ENCODE measurements around the gene GRIN1.

The GRIN1 gene

DNA sequence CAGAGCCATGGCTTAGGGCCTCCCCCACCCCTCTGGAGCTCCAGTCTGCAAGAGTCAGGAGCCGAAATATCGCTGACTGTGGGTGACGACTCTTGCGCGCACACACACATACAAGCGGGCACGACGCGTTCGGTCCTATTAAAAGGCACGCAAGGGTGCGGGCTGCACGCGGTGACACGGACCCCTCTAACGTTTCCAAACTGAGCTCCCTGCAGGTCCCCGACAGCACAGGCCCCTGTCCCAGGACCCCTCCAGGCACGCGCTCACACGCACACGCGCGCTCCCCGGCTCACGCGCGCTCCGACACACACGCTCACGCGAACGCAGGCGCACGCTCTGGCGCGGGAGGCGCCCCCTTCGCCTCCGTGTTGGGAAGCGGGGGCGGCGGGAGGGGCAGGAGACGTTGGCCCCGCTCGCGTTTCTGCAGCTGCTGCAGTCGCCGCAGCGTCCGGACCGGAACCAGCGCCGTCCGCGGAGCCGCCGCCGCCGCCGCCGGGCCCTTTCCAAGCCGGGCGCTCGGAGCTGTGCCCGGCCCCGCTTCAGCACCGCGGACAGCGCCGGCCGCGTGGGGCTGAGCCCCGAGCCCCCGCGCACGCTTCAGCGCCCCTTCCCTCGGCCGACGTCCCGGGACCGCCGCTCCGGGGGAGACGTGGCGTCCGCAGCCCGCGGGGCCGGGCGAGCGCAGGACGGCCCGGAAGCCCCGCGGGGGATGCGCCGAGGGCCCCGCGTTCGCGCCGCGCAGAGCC is at the start of gene GRIN1:
Gene GRIN1 (plus strand): TSS at position 433 of the 746 bp plus-strand sequence. CDS start 333 bp downstream, outside the sequence.
- DNase-seq (ENCODE audit: insufficient read length, low spot score) (no peak), FAIRE-seq (no peak)

DNA sequence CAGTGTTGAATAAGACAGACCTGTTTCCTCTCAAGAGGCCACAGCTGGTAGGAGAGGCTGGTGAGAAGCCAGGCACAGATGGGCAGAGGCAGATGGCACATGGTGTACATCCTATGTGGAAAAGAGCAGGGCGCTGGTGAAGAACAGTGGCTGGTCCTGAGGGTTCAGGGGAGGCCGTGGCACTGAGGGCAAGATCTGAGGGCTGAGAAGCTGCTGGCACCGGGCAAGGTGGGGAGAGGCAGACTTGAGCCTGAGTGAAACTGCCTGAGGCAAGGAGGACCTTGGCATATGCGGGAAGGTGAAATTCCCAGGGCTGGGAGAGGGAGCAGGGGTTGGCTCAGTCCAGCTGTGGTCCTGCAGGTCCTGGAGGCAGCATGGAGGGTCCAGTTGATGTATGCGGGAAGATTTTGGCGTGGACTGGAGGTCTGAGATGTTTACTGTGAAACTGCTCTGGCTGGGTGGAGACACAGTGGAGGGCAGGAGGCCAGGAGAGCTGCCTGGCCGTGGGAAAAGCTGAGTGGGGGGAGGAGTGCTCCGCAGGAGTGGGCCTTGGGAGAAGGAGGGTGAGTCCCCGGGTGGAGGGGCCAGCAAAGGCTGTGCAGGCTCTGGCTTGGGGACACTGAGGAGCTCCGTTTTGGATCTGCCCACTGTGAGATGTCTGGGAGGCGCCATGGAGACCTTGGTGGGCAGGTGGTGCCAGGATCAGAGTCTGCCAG is 49.6 kb upstream of the GRIN1 start:
- TF ChIP-seq, protein P1, sequence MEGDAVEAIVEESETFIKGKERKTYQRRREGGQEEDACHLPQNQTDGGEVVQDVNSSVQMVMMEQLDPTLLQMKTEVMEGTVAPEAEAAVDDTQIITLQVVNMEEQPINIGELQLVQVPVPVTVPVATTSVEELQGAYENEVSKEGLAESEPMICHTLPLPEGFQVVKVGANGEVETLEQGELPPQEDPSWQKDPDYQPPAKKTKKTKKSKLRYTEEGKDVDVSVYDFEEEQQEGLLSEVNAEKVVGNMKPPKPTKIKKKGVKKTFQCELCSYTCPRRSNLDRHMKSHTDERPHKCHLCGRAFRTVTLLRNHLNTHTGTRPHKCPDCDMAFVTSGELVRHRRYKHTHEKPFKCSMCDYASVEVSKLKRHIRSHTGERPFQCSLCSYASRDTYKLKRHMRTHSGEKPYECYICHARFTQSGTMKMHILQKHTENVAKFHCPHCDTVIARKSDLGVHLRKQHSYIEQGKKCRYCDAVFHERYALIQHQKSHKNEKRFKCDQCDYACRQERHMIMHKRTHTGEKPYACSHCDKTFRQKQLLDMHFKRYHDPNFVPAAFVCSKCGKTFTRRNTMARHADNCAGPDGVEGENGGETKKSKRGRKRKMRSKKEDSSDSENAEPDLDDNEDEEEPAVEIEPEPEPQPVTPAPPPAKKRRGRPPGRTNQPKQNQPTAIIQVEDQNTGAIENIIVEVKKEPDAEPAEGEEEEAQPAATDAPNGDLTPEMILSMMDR (IDR thresholded peaks at IDR 0.05; ENCODE audit: insufficient read depth, missing control alignments): no peak
- DNase-seq (ENCODE audit: insufficient read length, low spot score) (no peak), FAIRE-seq (no peak)

More for the DNA sequence above, at the start of gene GRIN1:
- TF ChIP-seq, protein P1 (IDR thresholded peaks at IDR 0.05; ENCODE audit: insufficient read depth, missing control alignments): no peak

DNA sequence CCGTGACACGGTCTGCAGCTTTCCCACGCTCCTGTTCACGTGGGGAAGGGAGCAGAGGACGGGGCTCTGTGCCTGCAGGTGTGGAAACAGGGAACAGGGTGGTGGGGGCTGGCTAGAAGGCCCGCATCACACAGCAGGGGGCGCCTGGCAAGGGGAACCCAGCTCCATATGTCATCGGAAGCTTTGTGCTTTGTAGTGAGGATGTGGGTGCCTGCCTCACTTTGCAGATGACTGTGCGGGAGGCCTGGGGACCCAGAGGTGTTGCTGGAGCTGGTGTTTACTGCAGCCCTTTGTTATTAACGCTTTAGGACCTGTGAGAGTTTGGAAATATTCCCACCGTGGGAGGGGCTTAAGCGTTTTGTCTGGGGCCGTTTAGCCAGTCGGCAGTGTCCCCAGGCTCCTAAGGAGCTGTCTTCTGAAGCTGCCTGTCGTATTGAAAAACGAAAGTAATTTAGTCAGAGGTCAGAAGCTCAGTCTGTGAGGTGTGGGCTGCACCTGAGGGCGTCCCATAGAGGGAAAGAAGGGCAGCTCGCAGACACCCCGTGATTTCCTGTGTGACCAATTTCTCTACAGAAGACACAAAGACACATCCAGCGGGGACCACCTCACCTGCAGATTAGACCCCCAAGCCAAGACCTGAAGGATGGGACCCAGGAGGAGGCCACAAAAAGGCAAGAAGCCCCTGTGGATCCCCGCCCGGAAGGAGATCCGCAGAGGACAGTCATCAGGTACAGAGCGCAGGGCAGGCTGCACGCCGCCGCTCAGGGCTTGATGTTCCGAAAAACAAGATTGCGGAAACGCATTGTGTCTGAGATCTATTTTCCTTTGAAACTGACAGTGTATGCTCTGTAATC is 43.1 kb upstream of the GRIN1 start:
- no peak for FAIRE-seq
- no peak for DNase-seq (ENCODE audit: insufficient read length, low spot score)
- TF ChIP-seq, protein P1 (IDR thresholded peaks at IDR 0.05; ENCODE audit: insufficient read depth, missing control alignments): peak; percentile 21

DNA sequence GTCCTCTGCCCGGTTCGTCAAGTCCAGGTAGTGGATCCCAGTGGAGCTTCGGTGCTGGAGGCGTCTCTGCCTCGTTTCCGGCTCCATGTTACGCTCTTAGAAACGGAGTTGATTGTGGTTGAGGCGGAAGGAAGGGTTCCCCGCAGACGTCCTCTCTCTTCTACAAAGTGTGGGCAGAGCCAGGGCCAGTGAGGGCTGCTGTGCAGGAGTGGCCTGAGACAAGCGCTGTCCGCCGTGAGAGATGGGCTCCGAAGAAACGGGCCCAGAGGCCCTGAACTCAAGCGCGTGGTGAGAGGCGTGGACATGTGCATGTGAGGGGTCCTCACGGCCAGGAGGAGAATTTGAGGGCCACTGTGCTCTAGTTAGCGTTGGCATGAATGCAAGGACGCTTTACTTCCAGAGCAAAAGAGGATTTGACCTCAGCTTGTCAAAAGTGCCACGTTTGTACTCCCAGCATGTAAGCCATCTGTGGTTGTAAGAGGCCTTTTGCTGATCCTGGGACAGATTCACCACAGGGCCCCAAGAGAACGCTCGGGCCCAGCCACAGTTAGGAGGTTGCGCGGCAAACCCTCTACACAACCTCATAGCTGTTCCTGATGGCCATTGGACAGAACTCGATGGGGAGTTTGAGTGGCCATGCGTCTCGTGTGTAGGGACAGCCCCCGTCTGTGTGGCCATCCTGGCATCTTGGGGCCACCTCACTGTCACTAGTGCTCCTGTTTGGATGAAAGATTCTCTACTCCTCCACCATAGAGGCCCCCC is 42.0 kb upstream of the GRIN1 start:
- TF ChIP-seq, protein P1 (IDR thresholded peaks at IDR 0.05; ENCODE audit: insufficient read depth, missing control alignments): no peak
- FAIRE-seq (no peak), DNase-seq (ENCODE audit: insufficient read length, low spot score) (no peak)

DNA sequence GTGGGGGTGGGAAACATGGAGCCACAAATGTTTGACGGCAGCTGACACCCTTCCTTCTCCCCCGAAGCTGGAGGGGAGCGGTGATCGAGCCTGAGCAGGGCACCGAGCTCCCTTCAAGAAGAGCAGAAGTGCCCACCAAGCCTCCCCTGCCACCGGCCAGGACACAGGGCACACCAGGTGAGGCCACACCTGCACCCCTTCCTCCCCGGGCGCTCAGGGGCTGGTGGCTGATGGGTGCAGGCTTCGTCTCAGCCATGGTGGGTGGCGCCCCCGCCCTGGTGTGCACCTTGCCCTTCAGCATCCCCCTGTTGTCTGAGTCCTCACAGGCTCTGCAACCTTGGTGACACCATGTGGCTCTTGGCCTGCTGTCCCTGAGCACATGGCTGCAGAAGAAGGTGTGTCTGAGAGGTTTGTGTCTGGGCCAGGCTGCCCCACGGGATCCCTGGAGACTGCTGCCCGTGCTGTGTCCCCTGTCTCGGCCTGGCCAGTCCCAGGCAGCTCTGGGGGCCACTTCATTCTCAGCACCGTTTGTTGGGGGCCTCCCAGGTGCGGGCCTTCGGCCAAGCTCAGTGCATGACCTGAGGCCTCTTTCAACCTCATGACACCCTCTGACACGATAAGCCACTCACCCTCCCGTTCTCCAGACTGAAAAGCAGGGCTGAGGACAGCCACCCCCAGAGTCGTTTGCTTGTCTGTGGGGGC is 41.0 kb upstream of the GRIN1 start:
- no peak for DNase-seq (ENCODE audit: insufficient read length, low spot score)
- FAIRE-seq: no peak
- TF ChIP-seq, protein P1 (IDR thresholded peaks at IDR 0.05; ENCODE audit: insufficient read depth, missing control alignments): no peak

DNA sequence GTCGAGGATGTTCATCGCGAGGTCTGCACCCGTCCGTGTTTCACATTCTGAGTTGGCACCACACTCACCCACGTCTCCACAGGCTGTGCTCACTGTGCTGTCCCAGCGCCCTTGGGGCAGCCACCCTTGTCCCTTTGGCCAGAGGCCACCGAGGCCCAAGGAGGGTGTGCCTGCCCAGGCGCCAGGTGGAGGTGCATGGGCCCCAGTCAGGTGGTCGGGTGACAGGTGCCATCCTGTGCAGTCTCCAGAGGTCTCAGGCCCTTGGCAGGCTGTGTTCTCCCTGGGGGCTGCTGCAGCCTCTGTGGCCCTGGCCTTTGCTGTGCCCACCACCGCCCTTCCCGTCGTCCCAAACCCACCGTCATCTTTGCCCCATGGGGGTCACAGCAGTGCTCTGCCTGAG is 39.7 kb upstream of the GRIN1 start:
- DNase-seq (ENCODE audit: insufficient read length, low spot score): no peak

More for the DNA sequence above, 39.7 kb upstream of the GRIN1 start:
- no peak for FAIRE-seq
- TF ChIP-seq, protein P1 (IDR thresholded peaks at IDR 0.05; ENCODE audit: insufficient read depth, missing control alignments): no peak

Measured in D721Med (cell line).